K562 treated with DMSO at 1 percent for 48 hours (cell line): ENCODE results near the gene USP9X. TPM values are rescaled to one million over a fixed set of nuclear protein-coding genes. Genes with fewer than 3 reads are reported as not detected.

ENCODE experiments used
- total RNA-seq: library from RNA; unstranded; fragments of 300-600 nt; gene quantifications from 2 replicates; pipeline ENCODE4 v1.2.3, GENCODE V29; 2022; ENCODE audit warnings: low replicate concordance; ENCODE audit errors: extremely low read depth

USP9X gene
- not detected in 2 replicates for total RNA-seq

DNA sequence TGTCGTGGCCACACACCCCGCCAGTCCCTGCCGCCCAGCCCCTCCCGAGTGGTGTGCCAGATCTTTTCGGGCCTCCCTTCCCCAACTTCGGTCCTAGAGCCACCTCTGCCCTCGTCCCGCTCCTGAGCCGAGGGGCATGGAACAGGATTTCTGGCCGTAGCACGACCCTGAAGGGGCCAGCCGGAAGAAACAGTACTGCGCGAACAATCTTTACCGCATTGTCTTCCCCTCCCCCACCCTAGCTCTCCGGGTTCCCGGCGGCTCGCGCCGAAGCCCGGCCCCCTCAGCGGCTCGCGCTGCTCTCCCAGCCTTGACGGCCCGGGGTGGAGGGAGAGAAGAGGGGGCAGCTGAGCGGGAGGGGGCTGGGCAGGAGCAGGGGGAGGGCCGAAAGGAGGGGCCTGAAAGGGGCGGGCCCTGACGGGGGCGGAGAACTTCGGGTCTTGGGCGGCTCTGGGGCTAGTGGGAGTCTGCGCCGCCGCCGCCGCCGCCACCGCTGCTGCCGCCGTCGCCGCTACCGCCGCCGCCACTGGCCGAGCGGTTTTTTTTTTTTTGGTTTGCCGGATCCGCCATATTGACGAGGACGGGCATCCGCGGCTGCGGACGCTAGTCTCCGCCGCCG is at the start of gene USP9X:
USP9X (plus strand) TSS at position 553 of the 619 bp plus-strand sequence. CDS start 38,184 bp downstream, outside the sequence.

Other genes starting within 250 kb of the USP9X start
- 529 TPM in 1 of 2 replicates, not detected in the other for gene DDX3X, start 248.7 kb downstream of the USP9X start, total RNA-seq